Activated naive CD4-positive, alpha-beta T cell treated with anti-CD3 and anti-CD28 coated beads for 36 hours (primary cell): ENCODE measurements around the gene ENAH. TPM values are rescaled to one million over a fixed set of nuclear protein-coding genes. Genes with fewer than 3 reads are reported as not detected.

ENCODE experiments used
- CTCF ChIA-PET: fragments of 350-600 bp; sonication (Branson Sonifier 250); formaldehyde crosslinking; loops from one replicate; lab custom pipeline; 2021; ENCODE audit warnings: antibody characterized with exemption; lab: Charles Lee
- DNase-seq: peaks from one replicate; pipeline ENCODE4 v3.0.0-alpha.2; 2020
- H3K27ac Mint-ChIP-seq: one replicate; pipeline ENCODE4 v1.8.0; 2021; ENCODE audit warnings: mild to moderate bottlenecking, mixed read lengths
- H3K27me3 Mint-ChIP-seq: one replicate; pipeline ENCODE4 v1.8.0; 2021; ENCODE audit warnings: low read depth, mixed read lengths
- H3K36me3 Mint-ChIP-seq: one replicate; pipeline ENCODE4 v1.8.0; 2021; ENCODE audit warnings: low read depth, mixed read lengths
- H3K4me1 Mint-ChIP-seq: one replicate; pipeline ENCODE4 v1.8.0; 2021; ENCODE audit warnings: low read depth, mixed read lengths
- H3K4me3 Mint-ChIP-seq: one replicate; pipeline ENCODE4 v1.8.0; 2021; ENCODE audit warnings: mild to moderate bottlenecking, moderate library complexity, mixed read lengths
- H3K9me3 Mint-ChIP-seq: one replicate; pipeline ENCODE4 v1.8.0; 2021; ENCODE audit warnings: mixed read lengths
- intact Hi-C: fragments of 100-400 bp; cut with micrococcal nuclease; formaldehyde crosslinking; loops from one replicate; pipeline ENCODE4 v1.15.1; 2023
- total RNA-seq, 2 experiments: library from RNA; stranded (reverse); gene quantifications; one replicate each; pipeline ENCODE4 v1.2.3, GENCODE V29; 2021

ENAH gene
- total RNA-seq, 2 experiments from 2014 or later = 0.91 to 2.0 TPM

GRCh38 chr1:225458222-225458631 is 194.7 kb downstream of the ENAH start:
- Mint-ChIP-seq H3K4me3 (no peak overlapping the region), H3K27ac (no peak overlapping the region), H3K36me3 (no peaks in the 10 kb centered on the region), H3K9me3 (no peaks in the 10 kb centered on the region), H3K27me3 (no peaks in the 10 kb centered on the region), H3K4me1 (peaks cover 40% of the 10 kb centered on the region)
- intact Hi-C loops = no loop called here
- DNase-seq = no peak
- CTCF ChIA-PET = interaction anchor here (0.7 kb wide), 1 partner anchor 528 kb away, joined by 3 read pairs; no protein-coding TSS in a partner anchor

- Mint-ChIP-seq H3K4me3 (peak overlapping the region; percentile 25), H3K27ac (peak overlapping the region; percentile 82), H3K27me3 (no peaks in the 10 kb centered on the region), H3K4me1 (peaks cover 30% of the 10 kb centered on the region), H3K36me3 (no peaks in the 10 kb centered on the region), H3K9me3 (no peaks in the 10 kb centered on the region)
- peak; percentile 89 for DNase-seq
- CTCF ChIA-PET = interaction anchor here (0.9 to 2.2 kb wide), 4 partner anchors 9 to 1254 kb away, joined by 3 to 8 read pairs (median 4); no protein-coding TSS in a partner anchor
- intact Hi-C loops = loop anchor here (1.0 kb wide), 1 partner anchor 9 kb away; no protein-coding TSS in a partner anchor
Measured at GRCh38 chr1:225454733-225455132, 198.2 kb downstream of the ENAH start.

- Mint-ChIP-seq H3K27ac (peak overlapping the region; percentile 82), H3K4me3 (no peak overlapping the region), H3K9me3 (no peaks in the 10 kb centered on the region), H3K27me3 (no peaks in the 10 kb centered on the region), H3K36me3 (no peaks in the 10 kb centered on the region), H3K4me1 (peaks cover 30% of the 10 kb centered on the region)
- CTCF ChIA-PET = interaction anchor here (0.9 to 2.2 kb wide), 4 partner anchors 9 to 1255 kb away, joined by 3 to 8 read pairs (median 4); no protein-coding TSS in a partner anchor
- DNase-seq = peak; percentile 10
- intact Hi-C loops = loop anchor here (1.0 kb wide), 1 partner anchor 9 kb away; no protein-coding TSS in a partner anchor
Measured at GRCh38 chr1:225453797-225454648, 198.9 kb downstream of the ENAH start.

GRCh38 chr1:225451840-225452515 is 200.9 kb downstream of the ENAH start:
- Mint-ChIP-seq H3K27ac (no peak overlapping the region), H3K27me3 (no peaks in the 10 kb centered on the region), H3K36me3 (no peaks in the 10 kb centered on the region), H3K4me1 (peaks cover 30% of the 10 kb centered on the region), H3K9me3 (no peaks in the 10 kb centered on the region), H3K4me3 (no peak overlapping the region)
- intact Hi-C loops = no loop called here
- CTCF ChIA-PET = no interaction called here
- DNase-seq = peak; percentile 6

- CTCF ChIA-PET = interaction anchor here (1.4 kb wide), 1 partner anchor 10 kb away, joined by 5 read pairs; no protein-coding TSS in a partner anchor
Measured at GRCh38 chr1:225451340-225451739, 201.6 kb downstream of the ENAH start.

GRCh38 chr1:225450491-225451191 is 202.3 kb downstream of the ENAH start:
- Mint-ChIP-seq H3K4me1 (peaks cover 41% of the 10 kb centered on the region), H3K27me3 (no peaks in the 10 kb centered on the region), H3K36me3 (no peaks in the 10 kb centered on the region), H3K27ac (no peak overlapping the region), H3K9me3 (no peaks in the 10 kb centered on the region), H3K4me3 (no peak overlapping the region)
- intact Hi-C loops = no loop called here
- peak; percentile 61 for DNase-seq
- CTCF ChIA-PET = interaction anchor here (1.4 to 2.3 kb wide), 2 partner anchors 10 to 23 kb away, joined by 5 to 7 read pairs; no protein-coding TSS in a partner anchor

More at GRCh38 chr1:225451340-225451739, 201.6 kb downstream of the ENAH start:
- intact Hi-C loops = no loop called here
- H3K27ac Mint-ChIP-seq = no peak overlapping the region
- H3K36me3 Mint-ChIP-seq = no peaks in the 10 kb centered on the region
- no peaks in the 10 kb centered on the region for H3K27me3 Mint-ChIP-seq
- H3K4me3 Mint-ChIP-seq = no peak overlapping the region
- peaks cover 34% of the 10 kb centered on the region for H3K4me1 Mint-ChIP-seq
- H3K9me3 Mint-ChIP-seq = no peaks in the 10 kb centered on the region
- peak; percentile 3 for DNase-seq

GRCh38 chr1:225449774-225450173 is 203.1 kb downstream of the ENAH start:
- Mint-ChIP-seq H3K4me3 (no peak overlapping the region), H3K9me3 (no peaks in the 10 kb centered on the region), H3K4me1 (peaks cover 46% of the 10 kb centered on the region), H3K27ac (no peak overlapping the region), H3K27me3 (no peaks in the 10 kb centered on the region), H3K36me3 (no peaks in the 10 kb centered on the region)
- DNase-seq = no peak
- CTCF ChIA-PET = interaction anchor here (0.5 to 2.3 kb wide), 4 partner anchors 9 to 1623 kb away, joined by 3 to 7 read pairs (median 5); no protein-coding TSS in a partner anchor
- intact Hi-C loops = no loop called here

GRCh38 chr1:225449261-225449660 is 203.7 kb downstream of the ENAH start:
- Mint-ChIP-seq H3K36me3 (no peaks in the 10 kb centered on the region), H3K9me3 (no peaks in the 10 kb centered on the region), H3K27me3 (no peaks in the 10 kb centered on the region), H3K27ac (no peak overlapping the region), H3K4me1 (peaks cover 46% of the 10 kb centered on the region), H3K4me3 (no peak overlapping the region)
- CTCF ChIA-PET = interaction anchor here (0.5 to 2.3 kb wide), 2 partner anchors 25 to 1624 kb away, joined by 3 to 7 read pairs; no protein-coding TSS in a partner anchor
- intact Hi-C loops = no loop called here
- DNase-seq = no peak

GRCh38 chr1:225448146-225448805 is 204.6 kb downstream of the ENAH start:
- H3K27me3 Mint-ChIP-seq = no peaks in the 10 kb centered on the region
- peaks cover 44% of the 10 kb centered on the region for H3K4me1 Mint-ChIP-seq
- H3K4me3 Mint-ChIP-seq = no peak overlapping the region
- H3K36me3 Mint-ChIP-seq = no peaks in the 10 kb centered on the region
- H3K9me3 Mint-ChIP-seq = no peaks in the 10 kb centered on the region
- intact Hi-C loops = no loop called here
- CTCF ChIA-PET = interaction anchor here (0.6 to 2.3 kb wide), 3 partner anchors 26 to 528 kb away, joined by 3 to 7 read pairs (median 4); no protein-coding TSS in a partner anchor
- no peak for DNase-seq
- no peak overlapping the region for H3K27ac Mint-ChIP-seq

- DNase-seq = no peak
- H3K27ac Mint-ChIP-seq = no peak overlapping the region
- CTCF ChIA-PET = interaction anchor here (0.6 kb wide), 2 partner anchors 27 to 529 kb away, joined by 3 to 4 read pairs; no protein-coding TSS in a partner anchor
- no peaks in the 10 kb centered on the region for H3K36me3 Mint-ChIP-seq
- no peak overlapping the region for H3K4me3 Mint-ChIP-seq
- intact Hi-C loops = no loop called here
- H3K27me3 Mint-ChIP-seq = no peaks in the 10 kb centered on the region
- H3K9me3 Mint-ChIP-seq = no peaks in the 10 kb centered on the region
- peaks cover 49% of the 10 kb centered on the region for H3K4me1 Mint-ChIP-seq
Measured at GRCh38 chr1:225447650-225448089, 205.3 kb downstream of the ENAH start.

- Mint-ChIP-seq H3K4me1 (peaks cover 55% of the 10 kb centered on the region), H3K4me3 (no peak overlapping the region), H3K36me3 (no peaks in the 10 kb centered on the region), H3K9me3 (no peaks in the 10 kb centered on the region), H3K27me3 (no peaks in the 10 kb centered on the region), H3K27ac (no peak overlapping the region)
- CTCF ChIA-PET = interaction anchor here (1.0 to 1.2 kb wide), 2 partner anchors 13 to 26 kb away, joined by 3 read pairs; no protein-coding TSS in a partner anchor
- DNase-seq = no peak
- intact Hi-C loops = no loop called here
Measured at GRCh38 chr1:225446981-225447615, 205.8 kb downstream of the ENAH start.
